G401 (cell line): ENCODE results near the gene SIN3A. TPM values are rescaled to one million over a fixed set of nuclear protein-coding genes. Genes with fewer than 3 reads are reported as not detected.

Source experiments
- total RNA-seq: library from RNA; depleted of rRNA; stranded (reverse); fragments of >200 nt; shearing (Covaris generic); gene quantifications from 2 replicates; pipeline ENCODE4 v1.2.3, GENCODE V29; 2014; rRNA removed

SIN3A gene
- total RNA-seq, 1 experiment from 2014 or later, result 44.2 TPM

Other genes starting within 250 kb of the SIN3A start
- 4.0 and 11.3 TPM in 2 replicates for gene C15orf39, start 249.8 kb downstream of the SIN3A start, total RNA-seq
- not detected in 2 replicates for gene GOLGA6C, start 193.4 kb downstream of the SIN3A start, total RNA-seq
- not detected in 2 replicates for gene GOLGA6D, start 168.9 kb downstream of the SIN3A start, total RNA-seq
- gene COMMD4, start 115.6 kb downstream of the SIN3A start, total RNA-seq, result 199 and 243 TPM in 2 replicates
- 2.3 and 9.1 TPM in 2 replicates for gene NEIL1, start 104.7 kb downstream of the SIN3A start, total RNA-seq
- 59.1 and 69.2 TPM in 2 replicates for gene MAN2C1, start 83.1 kb downstream of the SIN3A start, total RNA-seq
- gene PTPN9, start 127.6 kb upstream of the SIN3A start, total RNA-seq, result 14.4 and 23.9 TPM in 2 replicates
- 19.3 and 37.4 TPM in 2 replicates for gene SNUPN, start 174.0 kb upstream of the SIN3A start, total RNA-seq
- gene IMP3, start 188.5 kb upstream of the SIN3A start, total RNA-seq, result 118 and 123 TPM in 2 replicates
- 13.9 and 15.1 TPM in 2 replicates for gene SNX33, start 196.2 kb upstream of the SIN3A start, total RNA-seq